Stomach (tissue), 4 donors: Measurements from ENCODE around the gene FASTKD3.

Experiments used
- CTCF ChIP-seq, 7 experiments: fragments of 450-650 bp in 4 of 7; fragments of 200-600 bp in 3 of 7; sonication (generic) in 3 of 7; IDR thresholded peaks; one replicate each; pipeline ENCODE4 v1.5.1; 2016 to 2019; ENCODE audit warnings: antibody characterized with exemption in 7 of 7, control low read depth in 2 of 7, mild to moderate bottlenecking in 1 of 7
- EP300 ChIP-seq: sonication (generic); formaldehyde crosslinking; IDR thresholded peaks from one replicate; pipeline ENCODE4 v1.6.1; 2017; ENCODE audit warnings: antibody characterized with exemption
- POLR2AphosphoS5 ChIP-seq, 3 donors: sonication (generic); formaldehyde crosslinking; IDR thresholded peaks; one replicate each; pipeline ENCODE4 v1.6.1; 2016; ENCODE audit warnings: antibody characterized with exemption in 3 of 3

- TF ChIP-seq CTCF (IDR thresholded peaks at IDR 0.05), result no peak
- TF ChIP-seq POLR2AphosphoS5 (IDR thresholded peaks at IDR 0.05), result no peak
- TF ChIP-seq EP300, result no peak
These were observed 55.8 kb downstream of the FASTKD3 start for GRCh38 chr5:7813007-7813406.
